Measurements from ENCODE around the gene ORM2. TPM values are rescaled to one million over a fixed set of nuclear protein-coding genes. Genes with fewer than 3 reads are reported as not detected.

The ORM2 gene
- total and polyA plus RNA-seq, 4 donors: 0.28 to 0.29 TPM; not detected in 2

GRCh38 chr9:114291886-114292590 is 37.6 kb upstream of the ORM2 start:
- peaks cover 3% of the 10 kb centered on the region for H3K9me3 ChIP-seq (ENCODE audit: control insufficient read depth, insufficient read depth, low read length)
- H3K4me1 ChIP-seq (ENCODE audit: control insufficient read depth, insufficient read depth, low read length): peaks cover 25% of the 10 kb centered on the region
- no peak overlapping the region for H3K27ac ChIP-seq (ENCODE audit: low read depth, low read length)
- WGBS (ENCODE audit: insufficient coverage): 92% methylated on average over 6 of the region's 11 CpGs
- no peaks in the 10 kb centered on the region for H3K27me3 ChIP-seq (ENCODE audit: control insufficient read depth, insufficient read depth, low read length)
- DNase-seq (ENCODE audit: low read depth in 4 of 6, low spot score in 6 of 6): no peak
- peaks cover 16% of the 10 kb centered on the region for H3K36me3 ChIP-seq (ENCODE audit: control insufficient read depth, insufficient read depth, low read length)
- H3K4me3 ChIP-seq (ENCODE audit: low read depth, low read length): no peak overlapping the region

GRCh38 chr9:114294664-114295063 is 35.0 kb upstream of the ORM2 start:
- Histone ChIP-seq H3K9me3 (ENCODE audit: control insufficient read depth, insufficient read depth, low read length) (peaks cover 3% of the 10 kb centered on the region), H3K36me3 (ENCODE audit: control insufficient read depth, insufficient read depth, low read length) (peaks cover 9% of the 10 kb centered on the region), H3K4me1 (ENCODE audit: control insufficient read depth, insufficient read depth, low read length) (peaks cover 9% of the 10 kb centered on the region), H3K27ac (ENCODE audit: low read depth, low read length) (no peak overlapping the region), H3K4me3 (ENCODE audit: low read depth, low read length) (no peak overlapping the region), H3K27me3 (ENCODE audit: control insufficient read depth, insufficient read depth, low read length) (no peaks in the 10 kb centered on the region)
- no peak for DNase-seq (ENCODE audit: low read depth in 4 of 6, low spot score in 6 of 6)

GRCh38 chr9:114296338-114296737 is 33.3 kb upstream of the ORM2 start:
- no peak overlapping the region for H3K4me3 ChIP-seq (ENCODE audit: low read depth, low read length)
- peaks cover 3% of the 10 kb centered on the region for H3K9me3 ChIP-seq (ENCODE audit: control insufficient read depth, insufficient read depth, low read length)
- H3K27ac ChIP-seq (ENCODE audit: low read depth, low read length): no peak overlapping the region
- WGBS (ENCODE audit: insufficient coverage): no CpG with 5 or more reads among the region's 1 CpG
- no peaks in the 10 kb centered on the region for H3K4me1 ChIP-seq (ENCODE audit: control insufficient read depth, insufficient read depth, low read length)
- DNase-seq (ENCODE audit: low read depth in 4 of 6, low spot score in 6 of 6): no peak
- H3K27me3 ChIP-seq (ENCODE audit: control insufficient read depth, insufficient read depth, low read length): no peaks in the 10 kb centered on the region
- peaks cover 18% of the 10 kb centered on the region for H3K36me3 ChIP-seq (ENCODE audit: control insufficient read depth, insufficient read depth, low read length)

GRCh38 chr9:114299286-114300152 is 30.1 kb upstream of the ORM2 start:
- Histone ChIP-seq H3K27me3 (ENCODE audit: control insufficient read depth, insufficient read depth, low read length) (no peaks in the 10 kb centered on the region), H3K36me3 (ENCODE audit: control insufficient read depth, insufficient read depth, low read length) (peaks cover 21% of the 10 kb centered on the region)
- 93% methylated on average over 15 of the region's 15 CpGs for WGBS (ENCODE audit: insufficient coverage)

GRCh38 chr9:114300153-114300845 is 29.4 kb upstream of the ORM2 start:
- 88% methylated on average over 4 of the region's 4 CpGs for WGBS (ENCODE audit: insufficient coverage)
- H3K4me1 ChIP-seq (ENCODE audit: control insufficient read depth, insufficient read depth, low read length): peaks cover 9% of the 10 kb centered on the region
- no peak overlapping the region for H3K4me3 ChIP-seq (ENCODE audit: low read depth, low read length)
- no peak for DNase-seq (ENCODE audit: low read depth in 4 of 6, low spot score in 6 of 6)
- no peaks in the 10 kb centered on the region for H3K27me3 ChIP-seq (ENCODE audit: control insufficient read depth, insufficient read depth, low read length)
- H3K27ac ChIP-seq (ENCODE audit: low read depth, low read length): no peak overlapping the region
- no peaks in the 10 kb centered on the region for H3K9me3 ChIP-seq (ENCODE audit: control insufficient read depth, insufficient read depth, low read length)
- peaks cover 21% of the 10 kb centered on the region for H3K36me3 ChIP-seq (ENCODE audit: control insufficient read depth, insufficient read depth, low read length)

More at GRCh38 chr9:114299286-114300152, 30.1 kb upstream of the ORM2 start:
- peaks cover under 1% of the 10 kb centered on the region for H3K4me1 ChIP-seq (ENCODE audit: control insufficient read depth, insufficient read depth, low read length)
- no peak for DNase-seq (ENCODE audit: low read depth in 4 of 6, low spot score in 6 of 6)
- H3K27ac ChIP-seq (ENCODE audit: low read depth, low read length): no peak overlapping the region
- H3K9me3 ChIP-seq (ENCODE audit: control insufficient read depth, insufficient read depth, low read length): peaks cover 3% of the 10 kb centered on the region
- H3K4me3 ChIP-seq (ENCODE audit: low read depth, low read length): no peak overlapping the region

GRCh38 chr9:114300846-114301797 is 28.5 kb upstream of the ORM2 start:
- Histone ChIP-seq H3K27ac (ENCODE audit: low read depth, low read length) (no peak overlapping the region), H3K36me3 (ENCODE audit: control insufficient read depth, insufficient read depth, low read length) (peaks cover 21% of the 10 kb centered on the region), H3K4me3 (ENCODE audit: low read depth, low read length) (no peak overlapping the region), H3K27me3 (ENCODE audit: control insufficient read depth, insufficient read depth, low read length) (no peaks in the 10 kb centered on the region), H3K9me3 (ENCODE audit: control insufficient read depth, insufficient read depth, low read length) (no peaks in the 10 kb centered on the region), H3K4me1 (ENCODE audit: control insufficient read depth, insufficient read depth, low read length) (peaks cover 16% of the 10 kb centered on the region)
- DNase-seq (ENCODE audit: low read depth in 4 of 6, low spot score in 6 of 6): peak in 1 of 6 donors; percentile 0
- WGBS (ENCODE audit: insufficient coverage): 93% methylated on average over 25 of the region's 31 CpGs

- no peak overlapping the region for H3K27ac ChIP-seq (ENCODE audit: low read depth, low read length)
- H3K4me1 ChIP-seq (ENCODE audit: control insufficient read depth, insufficient read depth, low read length): peaks cover 17% of the 10 kb centered on the region
- H3K27me3 ChIP-seq (ENCODE audit: control insufficient read depth, insufficient read depth, low read length): no peaks in the 10 kb centered on the region
- no peaks in the 10 kb centered on the region for H3K9me3 ChIP-seq (ENCODE audit: control insufficient read depth, insufficient read depth, low read length)
- H3K4me3 ChIP-seq (ENCODE audit: low read depth, low read length): no peak overlapping the region
- DNase-seq (ENCODE audit: low read depth in 4 of 6, low spot score in 6 of 6): no peak
- 90% methylated on average over 12 of the region's 15 CpGs for WGBS (ENCODE audit: insufficient coverage)
- H3K36me3 ChIP-seq (ENCODE audit: control insufficient read depth, insufficient read depth, low read length): peaks cover 23% of the 10 kb centered on the region
These were observed 27.7 kb upstream of the ORM2 start for GRCh38 chr9:114301798-114302565.

GRCh38 chr9:114302727-114303126 is 26.9 kb upstream of the ORM2 start:
- H3K4me1 ChIP-seq (ENCODE audit: control insufficient read depth, insufficient read depth, low read length): peaks cover 17% of the 10 kb centered on the region
- 55% methylated on average over 6 of the region's 6 CpGs for WGBS (ENCODE audit: insufficient coverage)
- peaks cover 25% of the 10 kb centered on the region for H3K36me3 ChIP-seq (ENCODE audit: control insufficient read depth, insufficient read depth, low read length)
- no peak overlapping the region for H3K4me3 ChIP-seq (ENCODE audit: low read depth, low read length)
- peak in 1 of 6 donors; percentile 0 for DNase-seq (ENCODE audit: low read depth in 4 of 6, low spot score in 6 of 6)
- no peaks in the 10 kb centered on the region for H3K9me3 ChIP-seq (ENCODE audit: control insufficient read depth, insufficient read depth, low read length)
- H3K27me3 ChIP-seq (ENCODE audit: control insufficient read depth, insufficient read depth, low read length): no peaks in the 10 kb centered on the region
- H3K27ac ChIP-seq (ENCODE audit: low read depth, low read length): no peak overlapping the region

Data from spinal cord (tissue), 10 donors.